Spleen (tissue), 7 donors: ENCODE data around the gene MYBPC1.

Experiments
- CTCF ChIP-seq, 11 experiments: fragments of 200-600 bp in 7 of 11; fragments of 450-650 bp in 4 of 11; sonication (generic) in 4 of 11; IDR thresholded peaks in 8 of 11; conservative IDR thresholded peaks in 3 of 11; 1 replicate in 7 of 11; 2 replicates in 4 of 11; pipeline versions ENCODE4 v1.4.0 to v1.8.0; 2016 to 2021; ENCODE audit warnings: antibody characterized with exemption in 11 of 11, inconsistent platforms in 4 of 11, mild to moderate bottlenecking in 1 of 11
- POLR2A ChIP-seq, 3 donors: fragments of 450-650 bp; IDR thresholded peaks; one replicate each; pipeline ENCODE4 v1.5.1; 2017; ENCODE audit warnings: antibody characterized with exemption in 3 of 3, mild to moderate bottlenecking in 1 of 3
- POLR2AphosphoS5 ChIP-seq, 3 donors: sonication (generic); formaldehyde crosslinking; IDR thresholded peaks; one replicate each; pipeline ENCODE4 v1.5.1; 2017; ENCODE audit warnings: antibody characterized with exemption in 3 of 3
- donor health status: DM: no; HTN: no; CAD: no; lungs with moderate emphysema.
- donor health status: DM: no; HTN: no; CAD: no.
- donor health status: DM: no; HTN: no; CAD: no.

DNA sequence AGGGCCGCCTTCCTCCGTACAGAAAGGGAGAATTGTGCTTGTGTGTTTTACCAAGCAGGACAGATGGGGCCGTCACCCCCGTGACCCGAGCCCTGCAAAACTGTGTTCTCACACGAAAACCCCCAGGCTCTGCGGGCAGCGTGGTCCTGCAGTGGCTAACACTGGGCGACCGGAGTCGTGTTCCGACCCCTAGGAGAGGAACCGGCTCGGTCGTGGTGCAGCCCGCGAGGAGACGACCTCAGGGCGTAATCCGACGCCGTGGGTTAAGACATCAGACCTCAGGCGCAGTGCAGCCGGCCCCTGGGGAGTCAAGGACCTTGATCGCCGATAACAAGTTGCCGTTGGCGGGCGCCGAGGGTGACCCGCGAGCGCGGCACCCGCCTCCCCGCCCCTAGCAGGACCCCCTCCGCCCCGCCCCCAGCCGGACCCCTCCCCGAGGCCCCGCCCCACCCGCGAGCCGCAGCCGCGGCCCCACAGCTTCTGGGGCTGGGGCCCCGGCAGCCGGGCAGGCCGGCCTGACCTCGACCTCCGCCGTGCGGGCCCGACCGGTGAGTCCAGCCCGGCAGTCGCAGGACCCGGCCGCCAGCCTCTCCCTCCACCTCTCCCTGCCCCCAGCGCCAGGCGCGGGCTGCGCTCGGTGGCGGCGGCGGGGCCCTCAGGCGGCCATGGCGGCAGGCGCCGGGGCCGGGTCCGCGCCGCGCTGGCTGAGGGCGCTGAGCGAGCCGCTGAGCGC lies 102.6 kb downstream of the MYBPC1 start, which contains the start of gene CHPT1:
- TF ChIP-seq CTCF (IDR thresholded peaks at IDR 0.05 in 8 of 11, conservative IDR thresholded peaks at IDR 0.05 in 3 of 11): no peak
- TF ChIP-seq POLR2A (IDR thresholded peaks at IDR 0.05): peak; percentile 19 to 59 (median 55)
- peak; percentile 87 to 91 (median 90) for TF ChIP-seq POLR2AphosphoS5 (IDR thresholded peaks at IDR 0.05)
